Measurements from ENCODE around the gene KRT28.
"Not testable (repeated sequence)": the region's sequence is repeated elsewhere in the genome, so short reads cannot be mapped to it uniquely, and the experiment has no call there.

Gene KRT28

DNA sequence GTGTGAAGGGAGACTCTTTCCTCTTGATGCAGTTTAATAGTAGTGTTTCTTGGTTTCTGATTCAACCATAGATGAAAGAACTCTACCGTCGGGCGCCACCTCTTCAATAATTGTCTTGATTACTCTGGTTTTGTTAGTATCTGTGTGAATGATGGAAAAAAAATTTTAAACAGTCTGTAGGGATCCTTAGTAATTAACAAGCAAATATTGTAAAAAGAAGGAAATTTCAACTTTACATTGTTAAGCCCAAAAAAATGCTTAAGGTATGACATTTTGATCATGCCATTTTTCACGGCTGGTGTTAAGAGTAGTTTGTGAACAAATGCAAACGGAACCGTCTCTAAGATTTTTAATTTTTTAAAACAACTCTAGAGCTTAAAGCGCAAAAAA lies 18.6 kb upstream of the KRT28 start:
- no peak for DNase-seq

GRCh38 chr17:40817103-40817682 lies 17.4 kb upstream of the KRT28 start:
- DNase-seq = no peak

- no peak for DNase-seq
Observed at GRCh38 chr17:40816569-40816968, 16.8 kb upstream of the KRT28 start.

DNA sequence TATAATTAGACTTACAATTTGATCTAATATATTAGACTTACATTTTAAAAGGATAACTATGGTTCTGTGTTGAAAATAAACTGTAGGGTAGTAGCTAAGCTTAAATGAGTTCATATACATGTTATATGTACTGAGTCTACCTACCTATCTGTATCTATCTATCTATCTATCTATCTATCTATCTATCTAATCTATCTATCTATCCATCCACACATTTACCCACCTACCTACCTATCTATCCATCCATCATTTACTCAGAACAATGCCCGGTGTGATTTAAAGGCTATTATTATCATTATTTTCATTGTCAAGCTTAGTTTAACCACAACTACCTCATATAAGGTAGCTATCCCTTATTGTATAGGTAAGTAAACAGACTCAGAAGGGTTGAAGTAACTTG lies 15.6 kb upstream of the KRT28 start:
- no peak for DNase-seq

DNA sequence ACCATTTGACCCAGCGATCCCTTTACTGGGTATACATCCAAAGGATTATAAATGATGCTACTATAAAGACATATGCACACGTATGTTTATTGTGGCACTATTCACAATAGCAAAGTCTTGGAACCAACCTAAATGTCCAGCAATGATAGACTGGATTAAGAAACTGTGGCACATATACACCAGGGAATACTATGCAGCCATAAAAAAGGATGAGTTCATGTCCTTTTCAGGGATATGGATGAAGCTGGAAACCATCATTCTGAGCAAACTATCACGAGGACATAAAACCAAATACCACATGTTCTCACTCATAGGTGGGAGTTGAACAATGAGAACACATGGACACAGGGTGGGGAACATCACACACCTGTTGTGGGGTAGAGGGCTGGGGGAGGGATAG lies 14.9 kb upstream of the KRT28 start:
- DNase-seq = not testable (repeated sequence)

- no peak for DNase-seq
Observed at GRCh38 chr17:40813804-40814203, 14.0 kb upstream of the KRT28 start.

DNA sequence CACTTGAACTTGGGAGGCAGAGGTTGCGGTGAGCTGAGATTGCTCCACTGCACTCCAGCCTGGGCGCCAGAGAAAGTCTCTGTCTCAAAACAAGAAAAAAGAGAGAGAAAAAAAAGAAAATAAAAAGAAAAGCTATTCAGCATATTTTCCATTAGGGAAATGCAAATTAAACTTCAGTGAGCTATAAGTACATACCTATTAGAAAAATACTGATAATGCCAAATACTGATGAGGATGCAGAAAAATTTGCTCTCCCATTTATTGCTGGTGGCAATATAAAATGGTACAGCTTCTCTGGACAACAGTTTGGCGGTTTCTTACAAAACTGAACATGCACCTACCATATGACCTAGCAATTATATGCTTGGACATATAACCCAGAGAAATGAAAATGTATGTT lies 12.9 kb upstream of the KRT28 start:
- DNase-seq = no peak

GRCh38 chr17:40810494-40810893 lies 10.7 kb upstream of the KRT28 start:
- DNase-seq = no peak

GRCh38 chr17:40809721-40810421 lies 10.1 kb upstream of the KRT28 start:
- no peak for DNase-seq

DNA sequence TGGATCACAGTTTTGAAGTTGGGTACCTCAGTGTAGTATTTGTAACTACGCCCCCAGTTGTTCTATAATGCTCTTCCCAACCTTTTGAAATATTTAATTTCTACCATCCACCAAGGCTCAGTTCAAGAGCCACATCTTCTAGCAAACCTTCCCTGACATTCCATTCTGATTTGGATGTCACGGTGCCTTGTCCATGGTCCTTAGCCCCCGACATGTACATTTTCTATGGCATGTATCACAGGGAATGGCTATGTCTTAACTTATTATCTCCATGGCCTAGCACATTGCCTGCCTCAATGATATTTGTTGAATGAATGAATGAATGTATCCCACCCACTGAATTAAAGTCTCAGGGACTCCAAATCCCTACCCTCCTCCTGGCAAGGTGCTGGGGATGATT lies 6.4 kb upstream of the KRT28 start:
- no peak for DNase-seq

DNA sequence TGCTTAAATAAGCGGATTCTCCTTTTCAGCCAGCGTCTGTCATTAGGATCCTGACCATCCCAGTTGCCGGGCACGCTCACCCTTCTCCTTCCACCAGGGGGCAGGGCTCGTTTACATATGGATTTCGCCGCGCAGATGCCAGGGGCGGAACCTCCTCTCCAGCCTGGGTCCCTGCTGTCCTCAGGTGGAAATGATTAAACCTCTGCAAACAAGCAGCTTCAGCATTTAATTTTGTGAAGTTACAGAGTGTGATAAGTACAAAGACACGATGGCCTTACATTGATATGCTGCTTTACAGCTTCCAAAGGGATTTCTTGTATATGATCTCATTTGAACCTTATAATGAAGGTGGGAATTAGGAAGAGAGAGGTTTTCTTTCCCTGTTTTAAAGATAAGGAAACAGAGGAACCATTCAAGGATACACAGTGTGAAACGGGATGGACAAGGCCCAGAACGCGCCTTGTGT lies 3.9 kb upstream of the KRT28 start:
- DNase-seq = peak in 1 of 2 experiments; percentile 11

- DNase-seq = no peak
Observed at GRCh38 chr17:40801157-40801556, 1.4 kb upstream of the KRT28 start.

DNA sequence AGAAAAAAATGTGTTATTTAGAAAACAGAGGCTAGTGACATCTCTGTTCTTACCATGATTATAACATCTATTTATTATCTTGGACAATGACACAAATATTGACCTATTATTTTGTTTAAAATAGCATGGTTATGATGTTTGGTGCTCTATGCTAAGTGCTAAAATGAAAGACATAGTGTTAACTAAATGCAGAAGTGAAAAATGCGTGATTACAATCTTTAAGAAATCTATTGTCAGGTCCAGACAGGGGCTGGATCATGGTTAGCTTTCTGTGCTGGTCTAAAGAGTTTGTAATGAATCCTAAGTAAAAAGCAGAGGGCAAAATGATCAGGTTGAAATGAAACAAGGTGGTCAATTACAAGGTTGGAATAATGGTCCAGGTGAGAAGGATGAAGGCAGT lies 622 bp upstream of the KRT28 start:
- no peak for DNase-seq

- no peak for DNase-seq
Observed at GRCh38 chr17:40796846-40797245, 2.9 kb downstream of the KRT28 start.

GRCh38 chr17:40795019-40795667 lies 4.6 kb downstream of the KRT28 start:
- DNase-seq = no peak

DNA sequence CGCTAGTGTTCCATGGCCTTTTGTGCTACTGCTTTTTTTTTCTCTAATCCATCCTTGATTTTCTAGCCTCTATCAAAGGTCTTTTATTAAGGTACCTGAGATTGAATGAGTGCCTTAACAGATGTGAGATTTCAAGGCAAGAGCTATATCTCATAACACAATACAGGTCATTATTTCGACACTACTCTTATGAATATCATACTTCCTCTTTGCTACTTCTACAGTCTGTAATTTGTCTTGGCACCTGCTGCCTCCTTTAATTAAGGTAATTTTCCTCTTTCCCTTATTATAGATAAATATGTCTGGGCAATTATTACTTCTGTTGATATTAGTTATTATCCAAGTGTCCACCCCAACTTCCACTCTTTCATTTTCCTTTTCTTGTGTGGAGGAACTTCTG lies 5.3 kb downstream of the KRT28 start:
- DNase-seq = no peak

DNA sequence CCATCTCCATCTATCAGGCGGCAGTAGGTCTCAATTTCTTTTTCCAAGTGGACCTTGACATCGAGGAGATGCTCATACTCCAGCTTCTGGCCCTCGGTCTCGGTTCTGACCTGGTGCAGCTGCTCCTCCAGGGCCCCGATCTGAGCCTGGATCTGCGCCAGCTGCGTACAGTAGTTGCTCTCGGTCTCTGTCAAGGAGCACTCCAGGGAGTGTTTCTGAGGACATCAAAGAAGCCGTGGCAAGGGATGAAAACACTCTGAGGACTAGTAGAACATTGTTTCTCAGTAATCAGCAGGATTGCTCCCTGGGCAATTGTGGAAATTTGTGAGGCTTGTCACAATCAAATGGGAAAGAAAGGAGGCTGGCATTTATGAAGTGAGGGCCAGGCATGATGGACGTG lies 5.9 kb downstream of the KRT28 start:
- no peak for DNase-seq

- no peak for DNase-seq
Observed at GRCh38 chr17:40791787-40792436, 7.8 kb downstream of the KRT28 start.

GRCh38 chr17:40791111-40791510 lies 8.6 kb downstream of the KRT28 start:
- no peak for DNase-seq

DNA sequence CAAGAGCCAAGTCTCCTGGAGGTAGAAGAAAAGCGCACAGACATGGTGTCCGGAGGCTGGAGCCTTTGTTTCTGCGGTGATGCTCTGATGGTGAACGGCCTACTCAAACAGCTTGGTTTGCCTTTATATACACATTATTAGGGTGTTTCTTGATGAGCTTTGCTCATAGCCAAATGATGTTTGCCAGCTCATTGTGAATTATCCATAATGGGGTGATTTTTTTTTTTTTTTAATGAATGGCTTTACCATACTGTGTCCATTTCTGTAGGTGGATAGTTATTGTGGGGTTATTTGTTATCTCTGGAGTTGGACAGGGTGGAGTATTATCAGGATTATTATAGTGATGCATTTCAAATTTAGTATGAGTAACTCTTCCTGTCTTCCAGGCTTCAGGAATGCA lies 17.3 kb downstream of the KRT28 start, which contains the start of gene KRT27:
TSS of gene KRT27 (minus strand) at position 101 of the 400 bp plus-strand sequence. CDS start at position 44, 57 bp downstream.
- no peak for DNase-seq

GRCh38 chr17:40779181-40779909 lies 20.4 kb downstream of the KRT28 start:
- DNase-seq = no peak

DNA sequence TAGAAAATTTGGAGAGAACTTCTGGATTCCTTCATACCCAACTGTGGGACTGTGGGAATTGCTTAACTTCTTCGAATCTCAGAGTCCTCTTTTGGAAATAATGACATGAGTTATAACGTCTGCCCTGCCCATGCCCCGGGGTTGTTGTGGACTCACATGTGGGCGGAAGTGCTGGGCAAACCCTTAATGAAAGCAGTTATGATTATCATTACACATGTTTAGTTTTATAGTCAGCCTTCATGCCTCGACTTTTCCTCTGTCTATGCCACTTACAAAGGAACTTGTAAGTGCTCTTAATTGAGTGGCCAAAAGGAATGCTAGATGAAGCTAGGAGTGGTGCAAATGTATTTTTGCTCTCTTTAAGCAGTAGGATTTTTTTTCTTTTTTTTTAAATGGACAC lies 21.3 kb downstream of the KRT28 start:
- DNase-seq = no peak

- no peak for DNase-seq
Observed at GRCh38 chr17:40777971-40778370, 21.8 kb downstream of the KRT28 start.
